ENCODE measurements around the gene HDAC4.

DNA sequence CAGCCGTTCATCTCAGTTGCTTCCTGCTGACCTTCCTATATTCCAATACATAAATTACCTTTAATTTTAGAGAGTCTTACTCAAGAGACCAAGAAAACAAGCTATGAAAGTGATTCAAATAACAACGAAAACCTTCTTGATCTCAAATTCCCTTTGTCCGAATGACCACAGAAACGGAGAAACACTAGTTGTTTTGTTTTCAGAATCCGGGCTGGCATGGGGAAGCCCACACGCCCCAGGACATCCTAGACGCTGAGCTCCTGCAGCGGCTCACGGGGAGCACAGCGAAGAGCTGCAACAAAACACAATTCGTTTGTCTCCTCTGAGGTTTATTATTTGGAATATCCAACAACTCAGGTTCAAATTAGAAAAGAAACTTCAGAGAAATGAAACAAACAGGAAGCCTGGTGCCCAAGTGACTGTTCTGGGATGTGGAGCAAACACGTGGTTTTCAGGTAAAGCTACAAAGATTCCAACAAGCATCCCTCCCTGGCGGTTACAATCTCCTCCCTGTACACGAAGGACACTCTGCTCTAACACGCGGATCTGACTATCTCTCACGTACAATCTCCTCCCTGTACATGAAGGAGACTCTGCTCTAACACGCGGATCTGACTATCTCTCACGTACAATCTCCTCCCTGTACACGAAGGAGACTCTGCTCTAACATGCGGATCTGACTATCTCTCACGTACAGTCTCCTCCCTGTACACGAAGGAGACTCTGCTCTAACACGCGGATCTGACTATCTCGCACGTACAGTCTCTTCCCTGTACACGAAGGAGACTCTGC is 315.4 kb downstream of the HDAC4 start:
- TF ChIP-seq ZNF384 (IDR thresholded peaks at IDR 0.05) (no peak), FOXM1 (IDR thresholded peaks at IDR 0.05; ENCODE audit: borderline replicate concordance) (no peak), ELF4 (IDR thresholded peaks at IDR 0.05) (no peak), SUZ12 (IDR thresholded peaks at IDR 0.05) (no peak), ARNT (IDR thresholded peaks at IDR 0.05) (no peak), FOXA1 (IDR thresholded peaks at IDR 0.05) (no peak)

All from HEK293T (cell line).